C4-2B (cell line): ENCODE results near the gene ZNF516.

Source experiments
- CTCF ChIP-seq: fragments of 450-650 bp; conservative IDR thresholded peaks from 2 replicates; pipeline ENCODE4 v1.5.1; 2017; ENCODE audit warnings: mild to moderate bottlenecking
- ZFX ChIP-seq: fragments of 450-650 bp; IDR thresholded peaks from 2 replicates; pipeline ENCODE4 v1.6.1; 2017

- TF ChIP-seq CTCF = no peak
- TF ChIP-seq ZFX = no peak
These were observed 27.1 kb upstream of the ZNF516 start for GRCh38 chr18:76522122-76522503.
